ENCODE measurements around the gene CRABP2.

GRCh38 chr1:156665539-156665938 is 39.8 kb downstream of the CRABP2 start:
- TF ChIP-seq CTCF (IDR thresholded peaks at IDR 0.05) (no peak), EZH2 (IDR thresholded peaks at IDR 0.05) (no peak), EZH2phosphoT487 (IDR thresholded peaks at IDR 0.05) (no peak)
